IPS-18c (cell line): ENCODE measurements around the gene ANKRD6.
"Not testable (repeated sequence)": the region's sequence is repeated elsewhere in the genome, so short reads cannot be mapped to it uniquely, and the experiment has no call there.

Experiments
- H3K4me3 ChIP-seq: 2 replicates; pipeline ENCODE4 v1.7.0; 2013; ENCODE audit warnings: low read depth, mild to moderate bottlenecking, low read length, moderate library complexity; ENCODE audit not compliant: insufficient read depth
- H3K9me3 ChIP-seq: one replicate; pipeline ENCODE4 v1.6.1; 2013; ENCODE audit warnings: mild to moderate bottlenecking, low read length, moderate library complexity; ENCODE audit not compliant: control insufficient read depth, insufficient read depth

ANKRD6 gene

GRCh38 chr6:89432875-89433251 is at the start of gene ANKRD6:
TSS of gene ANKRD6 (plus strand) at chr6:89433152. CDS start at chr6:89566977, 133,825 bp downstream.
- peak within 1 kb of the TSS; percentile 75 for H3K4me3 ChIP-seq

DNA sequence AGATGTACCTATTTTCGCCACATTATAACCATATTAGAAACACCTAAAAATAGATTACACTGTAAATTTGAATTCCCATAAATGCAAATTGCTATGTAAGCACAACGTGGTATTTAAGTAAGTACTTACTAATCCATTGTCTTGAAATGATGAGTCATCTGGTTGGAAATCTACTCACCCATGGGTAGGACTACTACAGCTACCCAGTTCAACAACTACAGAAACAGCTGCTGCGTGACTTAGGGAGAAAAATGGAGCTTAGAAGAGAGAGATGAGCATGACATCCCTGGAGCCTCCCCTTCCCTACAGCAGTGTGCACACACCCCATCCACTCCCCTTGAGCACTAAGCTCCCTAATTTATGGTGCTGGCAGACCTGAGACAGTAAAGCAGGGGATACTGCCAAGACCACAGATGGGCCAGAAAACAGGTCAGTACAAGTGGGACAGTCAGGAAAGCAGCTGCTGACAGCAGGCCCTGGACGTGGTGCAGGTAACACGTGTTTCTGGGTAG is 47.7 kb upstream of the ANKRD6 start:
- H3K9me3 ChIP-seq, result no peaks in the 10 kb centered on the region
- no peak overlapping the region for H3K4me3 ChIP-seq

More at GRCh38 chr6:89432875-89433251, at the start of gene ANKRD6:
- H3K9me3 ChIP-seq, result no peaks in the 10 kb centered on the region

DNA sequence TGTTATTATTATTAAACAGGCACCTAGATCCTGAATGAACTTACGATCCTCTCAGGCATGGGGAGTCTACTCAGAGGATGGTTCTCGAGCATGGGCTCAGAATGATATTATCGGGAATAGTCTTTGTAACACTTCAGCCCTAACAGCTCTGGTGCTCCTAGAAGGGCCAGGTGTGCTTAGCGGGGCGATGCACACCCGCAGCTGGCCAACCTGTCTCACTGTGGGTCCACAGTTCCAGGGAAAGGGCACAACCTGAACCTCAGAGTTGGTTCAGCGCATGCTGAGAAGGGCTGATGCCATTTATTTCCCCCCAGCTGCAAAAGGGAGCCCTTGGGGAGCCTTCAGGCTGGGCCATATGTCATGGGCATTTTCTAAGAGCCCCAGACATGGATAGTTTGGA is 47.1 kb upstream of the ANKRD6 start:
- H3K4me3 ChIP-seq, result no peak overlapping the region
- no peaks in the 10 kb centered on the region for H3K9me3 ChIP-seq

DNA sequence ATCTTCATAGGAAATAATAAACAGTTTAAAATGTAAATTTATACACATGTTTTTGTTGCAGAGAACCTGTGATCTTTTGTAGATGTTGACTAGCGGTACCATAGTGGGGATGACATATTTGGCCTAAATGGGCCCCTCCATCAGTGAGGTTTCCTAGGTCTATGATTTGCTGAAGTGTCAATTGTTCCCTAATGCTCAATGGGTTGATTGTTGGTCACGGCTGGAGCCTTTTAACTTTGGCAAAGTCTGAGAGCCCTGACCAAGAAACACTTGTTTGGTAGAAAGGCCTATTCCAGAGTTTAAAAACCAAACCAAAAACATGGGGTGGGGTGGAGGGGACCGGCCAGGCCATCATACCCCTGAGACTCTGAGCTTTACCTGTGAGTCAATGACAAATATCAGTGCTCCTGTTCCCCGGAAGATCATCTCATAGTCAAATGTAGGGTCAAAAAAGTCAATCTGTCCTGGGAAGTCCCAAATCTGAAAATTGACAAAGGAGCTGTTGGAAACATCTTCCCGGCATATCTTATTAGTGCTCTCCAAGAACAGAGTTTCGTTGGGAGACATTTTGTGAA is 45.9 kb upstream of the ANKRD6 start:
- H3K4me3 ChIP-seq, result no peak overlapping the region
- H3K9me3 ChIP-seq, result no peaks in the 10 kb centered on the region

DNA sequence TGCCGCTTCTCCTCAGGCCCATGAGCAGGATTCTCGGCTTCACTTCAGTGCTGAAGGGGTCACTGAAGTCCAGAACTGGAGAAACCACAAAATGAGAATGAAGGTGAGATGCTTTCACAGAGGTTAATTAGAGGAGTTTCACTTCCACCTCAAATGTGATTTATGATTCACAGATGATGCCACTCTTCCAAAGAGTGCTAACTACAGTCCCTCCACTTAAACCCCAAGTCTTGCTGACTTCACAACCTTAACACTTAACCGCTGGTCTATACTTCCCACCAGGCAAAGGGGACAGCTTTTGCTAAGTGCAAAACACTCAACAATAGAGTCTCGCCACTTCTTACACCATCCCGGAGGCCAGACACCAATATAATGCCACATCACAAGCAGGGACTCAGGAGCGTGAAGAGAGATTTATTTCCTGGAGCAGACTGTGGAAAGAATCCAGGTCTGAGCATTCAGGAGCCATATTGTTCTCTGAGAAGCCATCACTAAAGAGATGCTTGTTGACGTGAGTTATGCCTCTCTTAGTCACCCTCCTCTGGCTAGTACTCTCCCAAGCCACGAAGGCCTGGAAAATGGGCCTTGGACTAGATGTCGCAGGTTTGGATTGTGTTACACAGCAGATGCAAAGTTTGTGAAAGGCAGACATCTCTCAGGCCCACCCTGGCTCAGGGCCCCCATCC is 45.3 kb upstream of the ANKRD6 start:
- Histone ChIP-seq H3K9me3 (no peaks in the 10 kb centered on the region), H3K4me3 (no peak overlapping the region)

- Histone ChIP-seq H3K4me3 (no peak overlapping the region), H3K9me3 (no peaks in the 10 kb centered on the region)
Observed at GRCh38 chr6:89388846-89389245, 44.1 kb upstream of the ANKRD6 start.

- Histone ChIP-seq H3K4me3 (no peak overlapping the region), H3K9me3 (no peaks in the 10 kb centered on the region)
Observed at GRCh38 chr6:89392823-89393222, 40.1 kb upstream of the ANKRD6 start.

DNA sequence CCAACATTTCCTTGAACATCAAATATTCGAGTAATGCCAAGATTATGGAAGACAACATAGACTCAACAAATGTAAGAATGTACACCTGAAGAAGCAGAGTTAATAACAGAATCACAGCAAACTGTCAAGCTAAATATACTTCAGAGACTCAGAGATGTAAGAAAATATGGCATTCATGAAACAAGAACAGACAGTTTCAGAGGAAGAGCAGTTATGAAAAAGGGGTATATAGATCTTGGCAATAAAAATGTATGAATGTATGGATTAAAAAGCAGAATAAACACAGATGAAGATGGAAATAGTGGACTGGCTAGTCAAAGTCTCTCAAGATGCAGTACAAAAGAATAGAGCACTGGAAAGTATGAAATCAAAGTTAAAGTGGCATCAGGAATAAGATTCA is 39.3 kb upstream of the ANKRD6 start:
- Histone ChIP-seq H3K4me3 (no peak overlapping the region), H3K9me3 (no peaks in the 10 kb centered on the region)

DNA sequence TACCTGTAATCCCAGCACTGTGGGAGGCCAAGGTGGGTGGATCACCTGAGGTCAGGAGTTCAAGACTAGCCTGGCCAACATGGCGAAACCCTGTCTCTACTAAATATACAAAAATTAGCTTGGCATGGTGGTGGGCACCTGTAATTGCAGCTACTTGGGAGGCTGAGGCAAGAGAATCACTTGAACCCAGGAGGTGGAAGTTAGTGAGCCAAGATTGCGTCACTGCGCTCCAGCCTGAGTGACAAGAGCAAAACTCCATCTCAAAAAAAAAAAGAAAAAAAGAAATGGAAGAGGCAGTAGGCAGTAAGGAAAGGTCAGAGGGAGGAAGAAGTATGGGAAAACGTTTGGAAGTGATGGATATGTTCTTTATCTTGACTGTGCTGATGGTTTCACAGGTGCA is 35.1 kb upstream of the ANKRD6 start:
- H3K4me3 ChIP-seq, H3K9me3 ChIP-seq: not testable (repeated sequence)

DNA sequence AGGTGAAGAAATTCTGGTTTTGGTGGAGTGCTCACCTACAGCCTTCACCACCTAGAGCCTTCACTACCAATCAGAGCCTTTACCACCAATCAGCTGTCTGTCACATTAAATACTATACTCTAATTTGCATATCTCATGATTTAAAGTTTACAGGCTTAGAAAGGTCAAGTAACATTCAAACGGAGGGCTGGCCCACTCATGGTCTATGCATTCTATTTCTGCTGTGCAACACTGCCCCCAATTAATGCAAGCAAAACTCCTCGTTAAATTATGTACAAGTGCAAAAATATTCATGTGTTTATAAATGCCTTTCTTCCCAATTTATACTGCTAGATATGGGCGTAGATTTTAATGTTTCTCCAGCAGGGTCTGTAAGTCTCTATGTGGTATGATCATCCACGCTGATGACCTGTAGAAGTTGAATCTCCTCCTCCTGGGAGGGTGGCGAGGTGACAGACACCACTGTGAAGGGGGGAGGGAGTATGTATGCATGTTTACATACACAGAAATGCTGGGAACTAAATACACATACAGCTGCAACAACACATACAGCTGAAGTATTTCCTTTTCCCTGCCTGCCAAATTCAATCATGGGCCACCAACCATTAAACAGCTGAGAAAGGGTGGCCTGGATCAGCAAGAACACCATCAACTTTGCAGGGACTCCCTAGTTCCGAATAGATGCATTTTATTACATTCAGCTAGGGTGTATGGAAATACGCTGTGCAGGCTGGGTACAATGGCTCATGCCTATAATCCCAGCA is 34.0 kb upstream of the ANKRD6 start:
- Histone ChIP-seq H3K4me3 (no peak overlapping the region), H3K9me3 (no peaks in the 10 kb centered on the region)

- no peak overlapping the region for H3K4me3 ChIP-seq
- no peaks in the 10 kb centered on the region for H3K9me3 ChIP-seq
Observed at GRCh38 chr6:89400050-89400449, 32.9 kb upstream of the ANKRD6 start.

GRCh38 chr6:89400912-89401399 is 32.0 kb upstream of the ANKRD6 start:
- Histone ChIP-seq H3K4me3 (no peak overlapping the region), H3K9me3 (no peaks in the 10 kb centered on the region)

DNA sequence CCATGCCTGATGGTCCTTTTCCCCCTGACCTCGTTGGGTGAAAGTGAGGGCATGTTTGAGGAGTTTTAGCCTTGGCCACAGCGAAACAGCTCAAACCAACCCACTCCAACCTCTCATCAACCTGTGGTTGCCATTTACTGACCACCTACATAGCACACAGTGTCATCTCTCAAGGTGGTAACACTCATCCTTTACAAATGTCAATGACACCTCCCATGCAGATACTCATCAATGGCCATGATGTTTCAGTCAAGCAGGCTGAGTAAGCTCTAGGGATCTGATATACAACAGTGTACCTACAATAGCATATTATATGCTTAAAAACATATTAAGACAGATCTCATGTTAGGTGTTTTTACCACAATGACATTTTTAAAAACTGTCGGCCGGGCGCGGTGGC is 30.2 kb upstream of the ANKRD6 start:
- Histone ChIP-seq H3K9me3 (no peaks in the 10 kb centered on the region), H3K4me3 (no peak overlapping the region)

GRCh38 chr6:89404512-89404911 is 28.4 kb upstream of the ANKRD6 start:
- H3K9me3 ChIP-seq, result no peaks in the 10 kb centered on the region
- H3K4me3 ChIP-seq, result no peak overlapping the region

DNA sequence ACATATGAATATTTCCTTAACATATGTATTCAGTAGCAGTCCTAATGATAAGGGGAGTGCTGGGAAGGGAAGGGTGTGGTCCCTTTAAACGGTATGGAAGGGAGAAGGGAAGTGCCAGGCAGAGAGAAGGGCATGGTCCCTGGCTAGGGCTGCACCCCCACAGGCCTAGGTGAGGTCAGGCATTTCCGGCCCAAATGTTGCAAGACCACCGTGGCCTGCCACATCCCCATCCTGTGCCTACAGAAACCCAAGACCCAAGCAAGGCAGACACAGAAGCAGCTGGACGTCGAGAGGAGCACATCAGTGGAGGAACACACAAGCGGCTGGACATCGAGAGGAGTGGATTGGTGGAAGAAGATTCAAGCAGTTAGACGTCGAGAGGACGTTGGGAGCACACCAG is 26.8 kb upstream of the ANKRD6 start:
- no peak overlapping the region for H3K4me3 ChIP-seq
- H3K9me3 ChIP-seq, result no peaks in the 10 kb centered on the region

- H3K4me3 ChIP-seq, result peak overlapping the region; percentile 84
Observed at GRCh38 chr6:89409461-89410035, 23.4 kb upstream of the ANKRD6 start.

DNA sequence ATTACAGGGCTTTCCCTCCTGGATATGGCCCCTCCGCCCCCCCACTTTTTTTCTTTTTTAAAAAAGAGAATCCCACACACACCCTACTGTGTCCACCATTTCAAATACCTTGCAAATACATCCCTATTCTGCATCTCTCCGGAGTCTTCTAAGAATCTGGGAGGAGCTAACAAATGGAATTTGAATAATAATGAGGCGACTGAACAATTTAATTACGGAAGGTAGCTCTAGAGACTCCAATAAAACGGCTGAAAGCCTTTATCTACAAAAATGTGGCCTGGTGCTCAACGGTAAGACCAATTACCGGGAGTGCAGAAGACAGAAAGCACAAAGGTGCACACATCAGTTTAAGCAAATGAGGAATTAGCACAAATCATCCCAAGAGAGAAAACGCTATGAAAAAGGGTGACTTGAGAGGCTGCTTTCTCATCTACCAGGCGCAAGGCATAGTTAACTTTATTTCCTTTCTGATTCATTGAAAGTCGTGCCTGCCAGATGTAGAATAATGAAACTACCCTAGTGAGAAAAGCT is 22.7 kb upstream of the ANKRD6 start:
- Histone ChIP-seq H3K9me3 (no peaks in the 10 kb centered on the region), H3K4me3 (peak overlapping the region; percentile 84)

More at GRCh38 chr6:89409461-89410035, 23.4 kb upstream of the ANKRD6 start:
- H3K9me3 ChIP-seq, result no peaks in the 10 kb centered on the region
